KMS-11 (cell line): ENCODE data around the gene SLC25A19.
"Not testable (repeated sequence)": the region's sequence is repeated elsewhere in the genome, so short reads cannot be mapped to it uniquely, and the experiment has no call there.

Source experiments
- H2AFZ ChIP-seq: fragments of 200-600 bp; sonication (generic); 2 replicates; pipeline ENCODE4 v1.6.1; 2016; ENCODE audit warnings: antibody characterized with exemption, mixed run types, low read depth
- H3K27ac ChIP-seq: fragments of 200-600 bp; sonication (generic); 2 replicates; pipeline ENCODE4 v1.6.1; 2016; ENCODE audit warnings: mild to moderate bottlenecking, mixed run types
- H3K27me3 ChIP-seq: fragments of 200-600 bp; sonication (generic); 2 replicates; pipeline ENCODE4 v1.6.1; 2017; ENCODE audit warnings: mild to moderate bottlenecking, low read depth, mixed run types, moderate library complexity; ENCODE audit not compliant: insufficient read depth
- H3K36me3 ChIP-seq: fragments of 200-600 bp; sonication (generic); 2 replicates; pipeline ENCODE4 v1.6.1; 2017; ENCODE audit warnings: mild to moderate bottlenecking, mixed run types; ENCODE audit not compliant: insufficient read depth
- H3K4me1 ChIP-seq: fragments of 200-600 bp; sonication (generic); 2 replicates; pipeline ENCODE4 v1.6.1; 2016; ENCODE audit warnings: mild to moderate bottlenecking, low read depth, mixed run types; ENCODE audit not compliant: poor library complexity, severe bottlenecking
- H3K4me2 ChIP-seq: fragments of 200-600 bp; sonication (generic); 2 replicates; pipeline ENCODE4 v1.7.0; 2016; ENCODE audit warnings: mild to moderate bottlenecking, mixed run types
- H3K4me3 ChIP-seq: fragments of 200-600 bp; sonication (generic); IDR thresholded peaks from 2 replicates; pipeline ENCODE4 v1.6.1; 2017; ENCODE audit warnings: low read depth, low read length, mixed read lengths; ENCODE audit not compliant: insufficient read depth
- H3K79me2 ChIP-seq: fragments of 200-600 bp; sonication (generic); 2 replicates; pipeline ENCODE4 v1.6.1; 2016; ENCODE audit warnings: low read depth, mixed run types; ENCODE audit not compliant: insufficient read depth
- H3K9ac ChIP-seq: fragments of 200-600 bp; sonication (generic); 2 replicates; pipeline ENCODE4 v1.6.1; 2016; ENCODE audit warnings: mild to moderate bottlenecking, mixed run types
- H4K20me1 ChIP-seq: fragments of 200-600 bp; sonication (generic); 2 replicates; pipeline ENCODE4 v1.6.1; 2016; ENCODE audit warnings: mild to moderate bottlenecking, mixed run types; ENCODE audit not compliant: insufficient read depth
- CTCF ChIP-seq: fragments of 200-600 bp; sonication (generic); conservative IDR thresholded peaks from 2 replicates; pipeline ENCODE4 v1.6.1; 2017; ENCODE audit warnings: low read depth, mild to moderate bottlenecking, antibody characterized with exemption, low read length, moderate library complexity, mixed read lengths

Gene SLC25A19

GRCh38 chr17:75285123-75285522 is 4.1 kb downstream of the SLC25A19 start:
- TF ChIP-seq CTCF: no peak
- Histone ChIP-seq H3K27me3 (no peaks in the 10 kb centered on the region), H3K79me2 (peaks cover 24% of the 10 kb centered on the region), H3K4me3 (no peak overlapping the region), H3K27ac (no peak overlapping the region), H3K4me2 (no peak overlapping the region), H3K36me3 (peaks cover 15% of the 10 kb centered on the region; the same call in 1 of the 2 replicates), H3K9ac (no peak overlapping the region), H4K20me1 (no peaks in the 10 kb centered on the region; the same call in 1 of the 2 replicates), H3K4me1 (peaks cover 10% of the 10 kb centered on the region), H2AFZ (no peak overlapping the region)

- H2AFZ ChIP-seq, H3K4me3 ChIP-seq, H3K36me3 ChIP-seq, H3K27me3 ChIP-seq, H4K20me1 ChIP-seq, H3K79me2 ChIP-seq, H3K4me1 ChIP-seq, H3K9ac ChIP-seq, H3K27ac ChIP-seq, H3K4me2 ChIP-seq: not testable (repeated sequence)
Measured at GRCh38 chr17:75280189-75280588, 9.0 kb downstream of the SLC25A19 start.

GRCh38 chr17:75277664-75278071 is 11.6 kb downstream of the SLC25A19 start:
- no peak overlapping the region for H3K4me2 ChIP-seq
- H3K9ac ChIP-seq: no peak overlapping the region
- no peaks in the 10 kb centered on the region for H3K27me3 ChIP-seq
- no peaks in the 10 kb centered on the region for H4K20me1 ChIP-seq
- H2AFZ ChIP-seq: no peak overlapping the region
- H3K4me1 ChIP-seq: peaks cover 2% of the 10 kb centered on the region
- H3K79me2 ChIP-seq: no peaks in the 10 kb centered on the region; the same call in 1 of the 2 replicates
- H3K36me3 ChIP-seq: peaks cover 4% of the 10 kb centered on the region; the same call in 1 of the 2 replicates
- no peak overlapping the region for H3K27ac ChIP-seq
- no peak for TF ChIP-seq CTCF
- no peak overlapping the region for H3K4me3 ChIP-seq

- Histone ChIP-seq H3K79me2 (peaks cover 9% of the 10 kb centered on the region; the same call in 1 of the 2 replicates), H3K27me3 (no peaks in the 10 kb centered on the region), H3K4me3 (no peak overlapping the region), H4K20me1 (no peaks in the 10 kb centered on the region), H3K9ac (no peak overlapping the region), H3K4me2 (no peak overlapping the region), H3K4me1 (peaks cover 21% of the 10 kb centered on the region), H3K36me3 (no peaks in the 10 kb centered on the region; the same call in 1 of the 2 replicates), H2AFZ (no peak overlapping the region), H3K27ac (no peak overlapping the region)
- TF ChIP-seq CTCF: no peak
Measured at GRCh38 chr17:75273977-75274708, 15.1 kb downstream of the SLC25A19 start.

- Histone ChIP-seq H2AFZ (no peak overlapping the region), H3K27me3 (no peaks in the 10 kb centered on the region), H3K4me1 (peaks cover 34% of the 10 kb centered on the region), H3K4me3 (no peak overlapping the region), H4K20me1 (no peaks in the 10 kb centered on the region), H3K79me2 (peaks cover 9% of the 10 kb centered on the region; the same call in 1 of the 2 replicates), H3K36me3 (no peaks in the 10 kb centered on the region; the same call in 1 of the 2 replicates), H3K4me2 (peak overlapping the region; percentile 92; the same call in 1 of the 2 replicates), H3K9ac (no peak overlapping the region; the same call in 1 of the 2 replicates), H3K27ac (no peak overlapping the region)
- TF ChIP-seq CTCF: no peak
Measured at GRCh38 chr17:75272848-75273184, 16.4 kb downstream of the SLC25A19 start.
